Esophagus muscularis mucosa (tissue), 3 donors: ENCODE measurements around the gene SLC49A3.

Experiments
- CTCF ChIP-seq, 3 experiments: fragments of 200-600 bp in 2 of 3; fragments of 450-650 bp in 1 of 3; sonication (generic) in 2 of 3; IDR thresholded peaks; one replicate each; pipeline ENCODE4 v1.5.1; 2017 to 2019; ENCODE audit warnings: antibody characterized with exemption in 3 of 3, mild to moderate bottlenecking in 2 of 3, moderate library complexity in 1 of 3
- POLR2A ChIP-seq: fragments of 450-650 bp; IDR thresholded peaks from one replicate; pipeline ENCODE4 v1.6.1; 2017; ENCODE audit warnings: antibody characterized with exemption, moderate library complexity, mild to moderate bottlenecking, low read depth

GRCh38 chr4:712093-712492, 23.1 kb upstream of the SLC49A3 start:
- TF ChIP-seq CTCF (IDR thresholded peaks at IDR 0.05) (no peak), POLR2A (no peak)
